COLO668 (cell line): ENCODE results near the gene TICRR.

Experiments
- DNase-seq: peaks from one replicate; lab custom pipeline; 2025; ENCODE audit not compliant: unreplicated experiment; lab: John Stamatoyannopoulos, UW

TICRR gene

DNA sequence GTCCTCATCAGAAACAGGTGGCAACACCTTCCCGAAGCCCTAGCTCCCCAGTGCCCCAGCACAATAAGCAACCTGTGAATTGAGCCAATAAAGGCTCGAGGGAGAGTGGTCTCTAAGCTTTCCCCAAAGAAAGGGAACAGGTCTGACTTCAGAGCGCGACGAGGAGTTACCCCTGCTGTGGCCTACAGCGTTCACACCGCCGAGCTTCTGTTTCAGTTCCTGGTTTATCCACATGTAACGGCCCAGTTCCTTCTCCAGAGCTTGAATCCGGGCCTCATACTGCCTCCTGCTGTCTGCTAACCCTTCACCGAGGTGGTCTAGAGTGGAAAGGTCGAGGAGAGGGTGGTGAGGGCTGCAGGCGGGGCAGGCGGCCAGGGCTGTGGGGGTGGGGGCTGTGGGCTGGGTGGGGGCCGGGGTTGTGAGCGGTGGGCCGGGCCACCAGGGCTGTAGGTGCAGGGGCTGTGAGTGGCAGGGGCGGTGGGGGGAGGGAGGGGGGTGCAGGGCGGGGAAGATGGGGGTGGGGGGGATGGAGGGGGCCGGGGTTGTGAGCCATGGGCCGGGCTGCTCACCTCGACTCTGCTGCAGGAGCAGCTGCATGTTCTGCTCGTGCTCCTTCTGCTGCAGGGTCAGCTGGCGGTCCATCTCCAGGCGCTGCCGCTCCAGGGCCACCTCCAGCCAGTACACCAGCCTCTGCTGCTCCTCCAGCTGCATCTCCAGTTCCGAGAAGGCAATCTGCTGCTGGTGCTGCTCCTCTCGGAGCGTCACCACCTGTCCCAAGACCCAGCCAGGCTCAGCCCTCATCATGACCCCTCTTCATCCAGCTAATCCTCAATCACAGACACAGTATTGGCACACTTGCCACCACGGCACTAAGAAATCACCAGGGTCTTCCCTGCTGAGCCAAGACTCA, 53.8 kb downstream of the TICRR start:
- no peak for DNase-seq

DNA sequence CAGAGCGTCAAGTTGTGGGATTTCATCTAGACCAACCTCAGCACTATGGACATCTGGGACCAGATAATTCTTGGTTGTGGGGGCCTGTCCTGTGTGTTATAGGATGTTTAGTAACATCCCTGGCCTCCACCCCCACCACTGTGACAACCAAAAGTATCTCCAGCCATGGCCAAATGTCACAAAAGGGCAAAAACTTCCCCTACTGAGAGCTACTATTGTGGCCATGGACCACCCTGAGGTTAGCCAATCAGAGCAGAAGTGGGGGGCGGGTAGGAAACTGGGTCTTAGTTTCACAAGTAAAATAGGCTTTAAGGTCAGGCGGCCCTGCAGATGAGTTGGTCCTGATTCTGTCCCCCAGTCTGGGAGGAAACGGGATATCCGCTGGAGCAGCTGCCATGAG, 54.6 kb downstream of the TICRR start:
- DNase-seq, result no peak

DNA sequence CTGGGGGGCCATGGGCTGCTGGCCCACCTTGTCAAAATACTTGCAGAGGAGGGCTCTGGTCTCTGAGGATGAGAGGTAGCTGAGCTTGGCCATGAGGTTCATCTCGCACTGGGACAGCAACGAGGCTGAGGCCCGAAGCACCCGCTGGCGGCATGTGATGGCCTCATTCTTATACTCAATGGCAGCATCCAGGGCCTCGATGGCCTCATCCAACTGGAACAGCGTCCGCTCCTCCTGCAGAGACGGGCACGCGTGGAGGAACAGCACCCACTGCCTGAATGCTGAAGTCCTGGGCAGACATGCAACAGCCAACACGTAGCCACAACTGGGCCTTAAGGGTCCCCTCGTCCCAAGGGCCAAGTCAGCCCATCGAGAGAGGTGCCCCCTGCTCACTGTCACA, 55.0 kb downstream of the TICRR start:
- DNase-seq, result no peak

DNA sequence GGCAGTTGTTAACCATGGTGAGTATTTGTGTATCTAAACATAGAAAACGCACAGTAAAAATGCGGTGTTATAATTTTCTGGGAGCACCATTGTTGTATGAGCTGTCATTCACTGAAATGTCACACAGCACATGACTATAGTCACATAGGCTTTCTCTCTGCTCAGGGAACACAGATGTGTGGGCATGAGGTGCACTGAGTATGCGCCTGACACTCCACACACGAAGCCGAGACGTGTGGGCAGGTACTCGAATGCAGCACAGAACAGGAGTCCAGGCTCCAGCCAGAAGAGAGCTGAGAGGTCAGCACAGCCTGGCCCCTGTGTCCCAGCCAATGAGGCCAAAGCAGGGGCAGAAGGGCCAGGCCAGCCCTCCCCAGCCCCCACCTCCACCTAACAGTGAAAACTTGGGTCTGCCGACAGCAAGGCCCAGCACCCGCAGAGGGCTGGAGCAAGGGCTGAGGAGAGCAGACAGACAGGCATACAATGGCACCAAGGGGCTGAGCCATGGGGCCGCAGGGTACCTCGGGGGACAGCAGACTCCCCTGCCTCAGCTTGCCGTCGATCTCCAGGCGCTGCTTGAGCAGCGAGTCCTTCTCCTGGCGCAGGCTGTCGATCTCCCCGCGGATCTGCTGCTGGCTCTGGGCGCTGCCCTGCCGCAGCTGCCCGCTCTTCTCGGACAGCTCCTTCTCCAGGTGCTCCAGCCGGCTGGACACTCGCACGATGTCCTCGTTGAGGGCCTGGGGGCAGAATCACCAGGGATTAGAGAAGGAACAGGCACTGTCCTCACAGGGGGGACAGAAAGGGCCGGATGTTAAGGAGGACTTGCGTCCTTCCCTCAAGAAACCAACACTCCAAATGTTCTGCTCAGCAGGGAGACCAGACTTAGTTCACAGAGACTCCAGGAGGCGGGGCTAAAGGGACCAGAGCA, 56.0 kb downstream of the TICRR start:
- DNase-seq, result no peak

GRCh38 chr15:89631902-89632264, 56.6 kb downstream of the TICRR start:
- DNase-seq, result no peak

GRCh38 chr15:89632563-89633430, 57.5 kb downstream of the TICRR start:
- no peak for DNase-seq

- DNase-seq, result no peak
These were observed 58.3 kb downstream of the TICRR start for GRCh38 chr15:89633585-89633984.

GRCh38 chr15:89640245-89640644, 65.0 kb downstream of the TICRR start:
- DNase-seq, result no peak

DNA sequence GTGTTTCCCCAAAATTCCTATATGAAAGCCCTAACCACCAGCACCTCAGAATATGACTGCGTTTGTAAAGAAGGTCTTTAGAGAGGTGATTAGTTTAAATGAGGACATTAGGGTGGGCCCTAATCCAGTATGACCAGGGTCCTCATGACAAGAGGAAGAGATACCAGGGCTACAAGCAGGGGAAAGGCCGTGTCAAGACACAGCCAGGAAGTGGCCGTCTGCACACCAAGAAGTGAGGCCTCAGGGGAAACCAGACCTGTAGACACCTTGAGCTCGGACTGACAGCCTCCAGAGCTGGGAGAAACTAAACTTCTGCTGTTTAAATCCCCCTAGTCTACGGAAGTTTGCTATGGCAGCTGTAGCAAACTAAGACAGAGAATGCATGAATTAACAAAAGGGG, 65.8 kb downstream of the TICRR start:
- DNase-seq, result no peak

GRCh38 chr15:89642106-89642505, 66.8 kb downstream of the TICRR start:
- peak; percentile 48 for DNase-seq

- no peak for DNase-seq
These were observed 70.4 kb downstream of the TICRR start for GRCh38 chr15:89645680-89646079.

- DNase-seq, result no peak
These were observed 71.3 kb downstream of the TICRR start for GRCh38 chr15:89646416-89647141.

DNA sequence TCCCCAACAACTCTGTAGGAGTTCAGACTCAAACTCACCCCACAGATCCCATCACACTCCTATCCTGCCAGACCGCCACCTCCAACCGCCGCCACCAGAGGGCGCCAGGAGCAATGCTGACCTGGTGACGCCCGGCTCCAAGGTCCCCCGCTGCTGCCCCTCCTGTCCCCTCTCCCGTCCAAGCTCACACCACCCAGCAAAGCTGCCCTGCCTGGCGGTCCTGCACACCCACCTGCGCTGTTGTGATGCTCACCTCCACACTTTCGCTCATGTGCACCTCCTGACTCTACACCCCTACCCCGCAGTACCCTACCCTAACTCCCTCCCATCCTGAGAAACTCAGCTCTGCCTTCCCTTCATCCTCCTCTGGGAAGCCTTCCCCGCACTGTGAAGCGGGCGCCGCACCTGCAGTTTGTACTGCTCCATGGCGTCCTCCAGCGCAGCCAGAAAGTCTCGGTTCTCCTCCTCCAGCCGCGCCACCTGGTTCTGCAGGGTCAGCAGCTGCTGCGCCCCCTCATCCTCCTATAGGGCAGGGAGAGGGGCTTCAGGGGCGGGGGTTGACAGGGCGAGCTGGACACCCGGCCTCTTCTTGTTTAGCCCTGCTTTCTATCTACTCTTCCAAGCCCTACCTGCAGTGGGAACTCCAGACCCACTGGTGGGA, 72.1 kb downstream of the TICRR start:
- DNase-seq, result peak; percentile 68

DNA sequence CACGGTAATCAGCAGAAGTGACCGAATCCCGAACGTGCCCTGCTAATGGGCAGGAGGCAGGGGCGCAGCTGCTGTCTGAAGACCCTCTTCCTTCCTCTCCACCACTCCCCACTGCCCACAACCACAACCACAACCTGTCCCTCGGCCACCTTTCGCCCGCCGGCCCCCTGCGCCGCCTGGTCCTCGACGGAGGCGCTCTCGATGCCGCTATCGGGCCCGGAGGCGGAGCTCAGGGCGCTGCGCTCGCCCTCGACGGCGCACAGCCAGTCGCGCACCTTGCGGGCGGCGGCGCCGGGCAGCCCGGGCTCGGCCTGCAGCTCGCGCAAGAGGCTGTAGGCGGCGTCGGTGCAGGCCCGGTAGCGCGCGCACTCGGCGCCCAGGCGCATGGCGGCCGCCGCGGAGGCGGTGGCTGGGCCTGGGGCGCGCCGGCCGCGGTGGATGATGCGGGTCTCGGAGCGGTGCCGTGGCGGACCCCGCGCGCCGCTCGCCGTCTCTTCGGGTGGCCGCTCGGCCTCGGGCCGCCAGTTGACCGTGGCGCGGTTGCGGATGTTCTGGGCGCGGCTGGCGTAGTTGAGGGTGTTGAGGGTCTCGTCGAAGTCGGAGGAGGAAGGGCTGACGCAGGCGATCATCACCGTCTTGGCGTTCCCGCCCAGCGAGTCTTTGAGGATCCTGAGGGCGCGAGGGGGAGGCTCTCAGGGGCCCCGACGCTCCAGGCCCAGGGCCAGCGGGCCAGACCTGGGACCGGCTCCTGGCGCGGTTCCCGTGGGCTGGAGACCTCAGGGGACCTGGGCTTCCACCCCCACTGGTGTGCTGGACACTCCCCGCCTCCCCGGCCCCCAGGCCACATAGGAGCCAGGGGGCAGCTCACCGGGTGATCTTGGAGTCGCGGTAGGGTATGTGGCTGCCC, 73.1 kb downstream of the TICRR start:
- no peak for DNase-seq

DNA sequence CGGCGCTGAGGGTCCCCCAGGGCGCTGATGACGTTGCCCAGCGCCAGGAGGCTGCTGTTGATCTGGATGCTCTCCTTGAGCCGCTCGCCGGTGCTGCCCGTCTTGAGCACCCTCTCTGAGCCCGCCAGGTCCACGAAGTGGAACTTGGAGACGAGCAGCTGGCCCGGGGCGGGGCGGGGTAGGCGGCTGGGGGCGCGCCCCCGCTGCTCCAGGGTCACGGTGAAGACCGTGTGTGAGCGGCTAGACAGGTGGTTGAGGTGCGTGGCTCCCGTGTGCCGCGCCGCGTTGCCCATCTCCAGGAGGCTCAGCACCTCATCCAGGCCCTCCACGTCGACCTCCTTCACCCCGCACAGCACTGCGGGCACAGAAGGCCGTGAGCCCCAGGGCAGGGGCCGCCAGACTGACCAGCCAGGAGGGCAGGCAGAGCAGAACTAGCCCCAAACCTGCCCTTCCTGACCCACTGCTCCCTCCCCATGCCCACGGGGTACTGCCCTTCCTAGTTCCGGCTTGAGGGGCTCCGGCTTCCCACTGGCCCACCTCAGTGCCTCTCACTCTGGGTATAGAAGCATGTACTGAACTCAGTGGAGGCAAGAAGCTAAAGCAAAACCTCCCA, 73.8 kb downstream of the TICRR start:
- DNase-seq, result no peak

DNA sequence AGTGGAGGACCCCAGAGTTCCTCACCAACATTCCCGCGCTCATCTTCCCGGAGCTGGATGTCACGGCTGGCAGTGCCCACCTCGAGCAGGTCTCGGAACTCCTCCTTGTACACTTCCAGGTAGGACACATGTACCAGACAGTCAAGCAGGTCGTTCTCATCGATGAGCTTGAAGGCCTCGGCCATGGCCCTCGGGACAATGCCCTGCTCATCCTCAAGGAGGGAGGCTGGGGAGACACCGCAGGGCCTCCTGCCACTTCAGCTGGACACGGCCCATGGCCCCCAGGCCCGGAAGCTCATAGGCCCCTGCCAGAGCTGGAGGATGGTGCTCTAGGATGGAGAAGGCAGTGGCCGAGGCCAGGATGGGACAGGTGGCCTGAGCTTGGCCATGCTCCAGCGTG, 74.4 kb downstream of the TICRR start:
- no peak for DNase-seq

GRCh38 chr15:89652131-89652530, 76.9 kb downstream of the TICRR start:
- no peak for DNase-seq

GRCh38 chr15:89652666-89653065, 77.4 kb downstream of the TICRR start:
- peak; percentile 20 for DNase-seq
